Activated CD4-positive, alpha-beta T cell treated with anti-CD3 and anti-CD28 coated beads, Interleukin-2, amount 10 ng/mL, durations not matched to agents 7 days and 5 days (primary cell): Measurements from ENCODE around the gene PRRC1. TPM values are rescaled to one million over a fixed set of nuclear protein-coding genes. Genes with fewer than 3 reads are reported as not detected.
"Not testable (repeated sequence)": the region's sequence is repeated elsewhere in the genome, so short reads cannot be mapped to it uniquely, and the experiment has no call there.

Experiments
- CTCF ChIA-PET: fragments of 350-600 bp; sonication (Branson Sonifier 250); formaldehyde crosslinking; loops from one replicate; lab custom pipeline; 2021; ENCODE audit warnings: antibody characterized with exemption; lab: Charles Lee
- POLR2A ChIA-PET: fragments of 350-600 bp; sonication (Branson Sonifier 250); formaldehyde crosslinking; loops from one replicate; lab custom pipeline; 2021; ENCODE audit warnings: antibody characterized with exemption; lab: Charles Lee
- DNase-seq: peaks from one replicate; pipeline ENCODE4 v3.0.0-alpha.2; 2020
- H3K27ac Mint-ChIP-seq: one replicate; pipeline ENCODE4 v1.8.0; 2021; ENCODE audit warnings: mild to moderate bottlenecking, moderate library complexity, mixed read lengths
- H3K27me3 Mint-ChIP-seq: one replicate; pipeline ENCODE4 v1.8.0; 2021; ENCODE audit warnings: mixed read lengths
- H3K36me3 Mint-ChIP-seq: one replicate; pipeline ENCODE4 v1.8.0; 2021; ENCODE audit warnings: low read depth, mixed read lengths
- H3K4me1 Mint-ChIP-seq: one replicate; pipeline ENCODE4 v1.8.0; 2021; ENCODE audit warnings: mixed read lengths
- H3K4me3 Mint-ChIP-seq: one replicate; pipeline ENCODE4 v1.8.0; 2021; ENCODE audit warnings: mild to moderate bottlenecking, moderate library complexity, mixed read lengths
- H3K9me3 Mint-ChIP-seq: one replicate; pipeline ENCODE4 v1.8.0; 2021; ENCODE audit warnings: mixed read lengths
- total RNA-seq, 2 experiments: library from RNA; stranded (reverse); gene quantifications; one replicate each; pipeline ENCODE4 v1.2.3, GENCODE V29; 2021

PRRC1 gene
- total RNA-seq, 2 experiments from 2014 or later = 39.4 to 50.8 TPM

GRCh38 chr5:127515693-127516440 is 1.6 kb upstream of the PRRC1 start:
- H3K27me3 Mint-ChIP-seq = peaks cover 12% of the 10 kb centered on the region
- ChIA-PET CTCF (no interaction called here), POLR2A (no interaction called here)
- no peak overlapping the region for H3K27ac Mint-ChIP-seq
- H3K4me1 Mint-ChIP-seq = peaks cover 26% of the 10 kb centered on the region
- H3K36me3 Mint-ChIP-seq = peaks cover 17% of the 10 kb centered on the region
- no peak overlapping the region for H3K4me3 Mint-ChIP-seq
- H3K9me3 Mint-ChIP-seq = peaks cover 9% of the 10 kb centered on the region
- no peak for DNase-seq

- Mint-ChIP-seq H3K36me3 (peaks cover 27% of the 10 kb centered on the region), H3K9me3 (peaks cover 19% of the 10 kb centered on the region), H3K4me3 (peak overlapping the region; percentile 77), H3K27me3 (peaks cover 4% of the 10 kb centered on the region), H3K4me1 (peaks cover 26% of the 10 kb centered on the region), H3K27ac (peak overlapping the region; percentile 85)
- POLR2A ChIA-PET = no interaction called here
- CTCF ChIA-PET = interaction anchor here (1.6 kb wide), 1 partner anchor 10 kb away, joined by 5 read pairs; no protein-coding TSS in a partner anchor
- no peak for DNase-seq
Observed at GRCh38 chr5:127517110-127517479, 345 bp upstream of the PRRC1 start.

- H3K9me3 Mint-ChIP-seq = peaks cover 19% of the 10 kb centered on the region
- peaks cover 36% of the 10 kb centered on the region for H3K36me3 Mint-ChIP-seq
- peaks cover 26% of the 10 kb centered on the region for H3K4me1 Mint-ChIP-seq
- no peaks in the 10 kb centered on the region for H3K27me3 Mint-ChIP-seq
- peak overlapping the region; percentile 88 for H3K27ac Mint-ChIP-seq
- no peak for DNase-seq
- POLR2A ChIA-PET = no interaction called here
- peak overlapping the region; percentile 82 for H3K4me3 Mint-ChIP-seq
- CTCF ChIA-PET = interaction anchor here (0.6 to 1.6 kb wide), 2 partner anchors 11 to 16 kb away, joined by 4 to 5 read pairs; no protein-coding TSS in a partner anchor
Observed at GRCh38 chr5:127518319-127518621, 830 bp downstream of the PRRC1 start.

- peak overlapping the region; percentile 3 for H3K27ac Mint-ChIP-seq
- peaks cover 19% of the 10 kb centered on the region for H3K9me3 Mint-ChIP-seq
- peaks cover 46% of the 10 kb centered on the region for H3K36me3 Mint-ChIP-seq
- ChIA-PET POLR2A (no interaction called here), CTCF (interaction anchor here (1.6 kb wide), 1 partner anchor 17 kb away, joined by 3 read pairs; no protein-coding TSS in a partner anchor)
- peak overlapping the region; percentile 82 for H3K4me3 Mint-ChIP-seq
- peaks cover 26% of the 10 kb centered on the region for H3K4me1 Mint-ChIP-seq
- DNase-seq = no peak
- no peaks in the 10 kb centered on the region for H3K27me3 Mint-ChIP-seq
Observed at GRCh38 chr5:127519527-127519926, 2.1 kb downstream of the PRRC1 start.

- H3K4me1 Mint-ChIP-seq = peaks cover 26% of the 10 kb centered on the region
- peaks cover 53% of the 10 kb centered on the region for H3K36me3 Mint-ChIP-seq
Observed at GRCh38 chr5:127521138-127521770, 3.8 kb downstream of the PRRC1 start.

GRCh38 chr5:127525181-127525580 is 7.7 kb downstream of the PRRC1 start:
- H3K27ac Mint-ChIP-seq = no peak overlapping the region
- H3K4me3 Mint-ChIP-seq = no peak overlapping the region
- H3K9me3 Mint-ChIP-seq = peaks cover 14% of the 10 kb centered on the region
- peaks cover 58% of the 10 kb centered on the region for H3K36me3 Mint-ChIP-seq
- ChIA-PET POLR2A (no interaction called here), CTCF (no interaction called here)
- H3K4me1 Mint-ChIP-seq = peaks cover 4% of the 10 kb centered on the region
- H3K27me3 Mint-ChIP-seq = no peaks in the 10 kb centered on the region
- DNase-seq = no peak

More at GRCh38 chr5:127521138-127521770, 3.8 kb downstream of the PRRC1 start:
- ChIA-PET CTCF (no interaction called here), POLR2A (no interaction called here)
- H3K27ac Mint-ChIP-seq = no peak overlapping the region
- H3K27me3 Mint-ChIP-seq = no peaks in the 10 kb centered on the region
- peaks cover 19% of the 10 kb centered on the region for H3K9me3 Mint-ChIP-seq
- no peak overlapping the region for H3K4me3 Mint-ChIP-seq
- no peak for DNase-seq

GRCh38 chr5:127529904-127530682 is 12.7 kb downstream of the PRRC1 start:
- Mint-ChIP-seq H3K36me3 (peaks cover 41% of the 10 kb centered on the region), H3K9me3 (no peaks in the 10 kb centered on the region), H3K27ac (no peak overlapping the region), H3K4me3 (no peak overlapping the region), H3K27me3 (no peaks in the 10 kb centered on the region), H3K4me1 (no peaks in the 10 kb centered on the region)
- POLR2A ChIA-PET = no interaction called here
- CTCF ChIA-PET = no interaction called here
- no peak for DNase-seq

GRCh38 chr5:127536687-127537086 is 19.2 kb downstream of the PRRC1 start:
- Mint-ChIP-seq H3K27ac (no peak overlapping the region), H3K4me1 (no peaks in the 10 kb centered on the region), H3K4me3 (no peak overlapping the region), H3K36me3 (peaks cover 46% of the 10 kb centered on the region), H3K9me3 (peaks cover 3% of the 10 kb centered on the region), H3K27me3 (no peaks in the 10 kb centered on the region)
- DNase-seq = no peak
- ChIA-PET POLR2A (no interaction called here), CTCF (interaction anchor here (1.2 kb wide), 1 partner anchor 17 kb away, joined by 3 read pairs; no protein-coding TSS in a partner anchor)

- H3K9me3 Mint-ChIP-seq, H3K4me1 Mint-ChIP-seq, H3K27ac Mint-ChIP-seq, H3K4me3 Mint-ChIP-seq, CTCF ChIA-PET, DNase-seq, H3K27me3 Mint-ChIP-seq, POLR2A ChIA-PET: not testable (repeated sequence)
- H3K36me3 Mint-ChIP-seq = peaks cover 47% of the 10 kb centered on the region
Observed at GRCh38 chr5:127540553-127540952, 23.1 kb downstream of the PRRC1 start.

GRCh38 chr5:127545249-127545648 is 27.8 kb downstream of the PRRC1 start:
- H3K27ac Mint-ChIP-seq, DNase-seq, H3K27me3 Mint-ChIP-seq, POLR2A ChIA-PET, H3K4me3 Mint-ChIP-seq, H3K9me3 Mint-ChIP-seq, H3K4me1 Mint-ChIP-seq, CTCF ChIA-PET: not testable (repeated sequence)
- peaks cover 43% of the 10 kb centered on the region for H3K36me3 Mint-ChIP-seq

- CTCF ChIA-PET = interaction anchor here (0.6 kb wide), 1 partner anchor 21 kb away, joined by 3 read pairs; no protein-coding TSS in a partner anchor
- no peaks in the 10 kb centered on the region for H3K4me1 Mint-ChIP-seq
- POLR2A ChIA-PET = no interaction called here
- no peak for DNase-seq
- H3K4me3 Mint-ChIP-seq = no peak overlapping the region
- no peak overlapping the region for H3K27ac Mint-ChIP-seq
- no peaks in the 10 kb centered on the region for H3K9me3 Mint-ChIP-seq
- H3K36me3 Mint-ChIP-seq = peaks cover 28% of the 10 kb centered on the region
- no peaks in the 10 kb centered on the region for H3K27me3 Mint-ChIP-seq
Observed at GRCh38 chr5:127549551-127549950, 32.1 kb downstream of the PRRC1 start.

- no peak overlapping the region for H3K4me3 Mint-ChIP-seq
- H3K9me3 Mint-ChIP-seq = no peaks in the 10 kb centered on the region
- no peak for DNase-seq
- no peaks in the 10 kb centered on the region for H3K27me3 Mint-ChIP-seq
- POLR2A ChIA-PET = no interaction called here
- H3K4me1 Mint-ChIP-seq = no peaks in the 10 kb centered on the region
- no peak overlapping the region for H3K27ac Mint-ChIP-seq
- H3K36me3 Mint-ChIP-seq = peaks cover 22% of the 10 kb centered on the region
- CTCF ChIA-PET = no interaction called here
Observed at GRCh38 chr5:127550652-127551409, 33.4 kb downstream of the PRRC1 start.
